Esophagus muscularis mucosa (tissue), 4 donors: ENCODE measurements around the gene TBC1D5. TPM values are rescaled to one million over a fixed set of nuclear protein-coding genes. Genes with fewer than 3 reads are reported as not detected.

Source experiments
- DNase-seq: peaks from one replicate; pipeline ENCODE4 v3.0.0-alpha.2; 2017; ENCODE audit errors: extremely low spot score
- H3K27ac ChIP-seq, 4 donors: fragments of 200-600 bp; sonication (generic); replicated peaks in 1 of 4; 1 replicate in 3 of 4; 2 replicates in 1 of 4; pipeline ENCODE4 v1.5.1; 2016 to 2019; ENCODE audit warnings: mild to moderate bottlenecking in 1 of 4
- H3K27me3 ChIP-seq, 4 donors: fragments of 200-600 bp; sonication (generic); one replicate each; pipeline versions ENCODE4 v1.5.1 to v1.6.0; 2016 to 2019
- H3K36me3 ChIP-seq, 4 donors: fragments of 200-600 bp; sonication (generic); one replicate each; pipeline ENCODE4 v1.5.1; 2016 to 2019
- H3K4me1 ChIP-seq, 4 donors: fragments of 200-600 bp; sonication (generic); one replicate each; pipeline ENCODE4 v1.5.1; 2016 to 2019
- H3K4me3 ChIP-seq, 4 donors: fragments of 200-600 bp; sonication (generic); 1 replicate in 2 of 4; 2 replicates in 2 of 4; pipeline ENCODE4 v1.5.1; 2016 to 2019; ENCODE audit warnings: mild to moderate bottlenecking in 4 of 4, moderate library complexity in 1 of 4
- H3K9me3 ChIP-seq, 4 donors: fragments of 200-600 bp; sonication (generic); 1 replicate in 3 of 4; 2 replicates in 1 of 4; pipeline ENCODE4 v1.5.1; 2016 to 2019
- CTCF ChIP-seq, 3 experiments: fragments of 200-600 bp in 2 of 3; fragments of 450-650 bp in 1 of 3; sonication (generic) in 2 of 3; IDR thresholded peaks; one replicate each; pipeline ENCODE4 v1.5.1; 2017 to 2019; ENCODE audit warnings: antibody characterized with exemption in 3 of 3, mild to moderate bottlenecking in 2 of 3, moderate library complexity in 1 of 3
- EP300 ChIP-seq: sonication (generic); formaldehyde crosslinking; IDR thresholded peaks from one replicate; pipeline ENCODE4 v1.6.1; 2017; ENCODE audit warnings: antibody characterized with exemption
- POLR2A ChIP-seq: fragments of 450-650 bp; IDR thresholded peaks from one replicate; pipeline ENCODE4 v1.6.1; 2017; ENCODE audit warnings: antibody characterized with exemption, moderate library complexity, mild to moderate bottlenecking, low read depth
- POLR2AphosphoS5 ChIP-seq, 2 donors: sonication (generic); formaldehyde crosslinking; IDR thresholded peaks; one replicate each; pipeline ENCODE4 v1.6.1; 2017; ENCODE audit warnings: antibody characterized with exemption in 2 of 2
- WGBS: methylation state at CpG from one replicate; pipeline ENCODE4 v1.1.5; 2018; 5-methylcytosine and 5-hydroxymethylcytosine counted together
- intact Hi-C: fragments of 100-400 bp; cut with DNase I; formaldehyde crosslinking; loops from one replicate; pipeline ENCODE4 v1.15.1; 2023
- total RNA-seq, 4 donors: library from RNA; depleted of rRNA; stranded (reverse); fragments of >200 nt; gene quantifications; one replicate each; pipeline versions ENCODE4 v1.1.0 to v1.2.1, GENCODE V29; 2016

Gene TBC1D5
- total RNA-seq, 4 donors from 2014 or later, result 54.0 to 83.1 (median 63.6) TPM

GRCh38 chr3:17674082-17674686 lies 68.2 kb downstream of the TBC1D5 start:
- no peak overlapping the region for H3K27ac ChIP-seq
- DNase-seq, result no peak
- intact Hi-C loops, result no loop called here
- no peaks in the 10 kb centered on the region for H3K9me3 ChIP-seq
- H3K36me3 ChIP-seq, result no peaks in the 10 kb centered on the region
- WGBS, result 49% methylated on average over 2 of the region's 2 CpGs
- no peak overlapping the region for H3K4me3 ChIP-seq
- no peaks in the 10 kb centered on the region for H3K27me3 ChIP-seq
- TF ChIP-seq EP300 (no peak), POLR2A (no peak), CTCF (IDR thresholded peaks at IDR 0.05) (no peak), POLR2AphosphoS5 (IDR thresholded peaks at IDR 0.05) (no peak)
- H3K4me1 ChIP-seq, result no peaks in the 10 kb centered on the region

DNA sequence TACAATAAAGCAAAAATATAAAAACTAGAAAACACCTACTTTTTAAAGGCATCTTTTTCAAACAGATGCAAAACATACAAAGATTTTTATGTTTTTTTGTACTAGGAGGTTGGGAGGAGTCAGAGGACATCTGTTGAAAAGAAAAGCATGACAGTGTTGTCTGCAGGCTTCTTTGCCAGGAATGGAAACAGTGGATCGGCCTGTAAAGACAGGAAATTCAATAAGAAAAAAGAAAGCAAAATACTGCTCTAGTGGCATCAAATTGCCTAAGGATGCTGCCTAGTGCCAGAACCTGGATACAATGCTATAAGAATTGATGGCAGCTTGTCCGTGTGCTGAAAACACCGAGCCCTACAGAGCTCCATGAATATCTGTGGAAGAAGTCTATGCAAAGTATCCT lies 69.9 kb downstream of the TBC1D5 start:
- Histone ChIP-seq H3K36me3 (no peaks in the 10 kb centered on the region), H3K27ac (no peak overlapping the region), H3K27me3 (no peaks in the 10 kb centered on the region), H3K4me1 (no peaks in the 10 kb centered on the region), H3K9me3 (no peaks in the 10 kb centered on the region), H3K4me3 (no peak overlapping the region)
- DNase-seq, result no peak
- TF ChIP-seq POLR2AphosphoS5 (IDR thresholded peaks at IDR 0.05), result no peak
- TF ChIP-seq EP300, result no peak
- 58% methylated on average over 3 of the region's 3 CpGs for WGBS
- intact Hi-C loops, result no loop called here

GRCh38 chr3:17670749-17671148 lies 71.7 kb downstream of the TBC1D5 start:
- no peaks in the 10 kb centered on the region for H3K27me3 ChIP-seq
- H3K4me1 ChIP-seq, result no peaks in the 10 kb centered on the region
- no peak overlapping the region for H3K4me3 ChIP-seq
- no peak overlapping the region for H3K27ac ChIP-seq
- DNase-seq, result no peak
- no peaks in the 10 kb centered on the region for H3K9me3 ChIP-seq
- 39% methylated on average over 3 of the region's 3 CpGs for WGBS
- intact Hi-C loops, result no loop called here
- no peaks in the 10 kb centered on the region for H3K36me3 ChIP-seq
- TF ChIP-seq POLR2A (no peak), EP300 (no peak), CTCF (IDR thresholded peaks at IDR 0.05) (no peak), POLR2AphosphoS5 (IDR thresholded peaks at IDR 0.05) (no peak)

DNA sequence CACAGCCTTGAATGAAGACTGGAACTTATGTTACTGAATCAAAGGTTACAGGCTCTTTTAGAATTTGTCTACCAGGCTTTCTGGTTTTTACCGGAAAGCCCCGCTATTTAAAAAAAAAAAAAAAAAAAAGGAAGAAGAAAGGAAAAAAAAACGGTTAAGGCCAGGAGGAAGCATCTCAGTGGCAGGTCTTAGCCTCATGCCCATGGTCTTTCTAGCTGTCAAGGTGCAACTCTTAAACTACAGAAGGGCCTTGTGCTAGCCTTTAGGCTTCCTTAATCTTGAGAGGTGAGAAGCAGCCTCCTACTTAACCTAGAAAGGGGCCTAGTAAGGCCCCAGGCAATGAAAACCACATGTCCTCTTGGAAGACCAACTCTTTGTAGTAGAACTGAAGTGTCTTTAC lies 77.5 kb downstream of the TBC1D5 start:
- Histone ChIP-seq H3K27ac (no peak overlapping the region), H3K9me3 (no peaks in the 10 kb centered on the region), H3K4me1 (peaks cover 0 to 5% (median 0%) of the 10 kb centered on the region in 4 donors), H3K27me3 (no peaks in the 10 kb centered on the region), H3K36me3 (no peaks in the 10 kb centered on the region), H3K4me3 (no peak overlapping the region)
- 78% methylated on average over 3 of the region's 3 CpGs for WGBS
- intact Hi-C loops, result no loop called here
- DNase-seq, result no peak
- TF ChIP-seq EP300 (no peak), POLR2A (no peak), CTCF (IDR thresholded peaks at IDR 0.05) (no peak), POLR2AphosphoS5 (IDR thresholded peaks at IDR 0.05) (no peak)

- 72% methylated on average over 1 of the region's 1 CpG for WGBS
- Histone ChIP-seq H3K27me3 (no peaks in the 10 kb centered on the region), H3K27ac (no peak overlapping the region), H3K4me1 (no peaks in the 10 kb centered on the region), H3K4me3 (no peak overlapping the region), H3K36me3 (no peaks in the 10 kb centered on the region), H3K9me3 (no peaks in the 10 kb centered on the region)
- TF ChIP-seq CTCF (IDR thresholded peaks at IDR 0.05) (no peak), POLR2AphosphoS5 (IDR thresholded peaks at IDR 0.05) (no peak)
- DNase-seq, result no peak
- intact Hi-C loops, result no loop called here
These were observed 86.2 kb downstream of the TBC1D5 start for GRCh38 chr3:17656264-17656663.
